GM18505 (cell line): ENCODE data around the gene RXFP3.

Experiments used
- ATAC-seq: cut with Tn5 transposase; IDR thresholded peaks from one replicate; pipeline ENCODE4 v1.9.1; 2021; ENCODE audit not compliant: unreplicated experiment
- POLR2A ChIP-seq: IDR thresholded peaks from 4 replicates; pipeline ENCODE4 v1.6.1; 2011; ENCODE audit warnings: borderline replicate concordance; ENCODE audit not compliant: insufficient read depth, insufficient read length; ENCODE audit errors: extremely low read depth

Gene RXFP3

DNA sequence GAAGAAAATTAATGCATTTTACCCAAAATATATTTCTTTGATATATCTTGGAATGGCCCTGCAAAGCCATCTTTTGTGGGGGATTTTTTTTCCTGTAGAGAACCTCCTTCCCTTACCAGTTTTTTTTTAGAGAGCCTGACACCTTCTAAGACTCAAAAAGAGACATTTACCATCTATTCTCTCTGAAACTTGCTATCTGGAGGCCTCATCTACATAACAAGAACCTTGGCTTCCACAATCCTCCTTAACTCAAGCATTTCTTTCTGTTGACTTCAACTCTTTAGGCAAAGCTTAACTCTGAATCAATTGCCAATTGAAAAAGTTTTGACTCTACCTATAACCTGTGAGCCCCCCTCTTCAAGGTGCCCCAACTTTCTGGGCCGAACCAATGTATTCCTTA lies 42.1 kb downstream of the RXFP3 start:
- no peak for TF ChIP-seq POLR2A
- ATAC-seq, result no peak

DNA sequence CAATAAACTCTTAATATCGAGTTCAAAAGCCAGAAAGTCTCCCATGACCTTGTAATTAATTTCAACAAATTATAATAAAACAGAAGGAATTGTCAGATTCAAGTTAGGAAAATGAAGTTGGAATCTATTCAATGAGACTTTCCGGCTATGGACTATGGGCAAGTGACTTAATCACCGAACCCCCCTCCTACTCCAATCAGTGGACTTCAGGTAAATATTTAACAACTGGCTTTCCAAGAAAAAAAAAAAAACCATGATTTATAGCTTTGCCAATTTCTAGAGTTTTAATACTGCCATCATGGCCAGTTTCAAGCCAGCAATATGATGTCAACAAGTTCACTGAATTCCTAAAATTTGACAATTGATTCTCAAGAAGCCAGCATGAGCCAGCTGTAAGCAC lies 43.8 kb downstream of the RXFP3 start:
- no peak for TF ChIP-seq POLR2A
- ATAC-seq, result no peak

DNA sequence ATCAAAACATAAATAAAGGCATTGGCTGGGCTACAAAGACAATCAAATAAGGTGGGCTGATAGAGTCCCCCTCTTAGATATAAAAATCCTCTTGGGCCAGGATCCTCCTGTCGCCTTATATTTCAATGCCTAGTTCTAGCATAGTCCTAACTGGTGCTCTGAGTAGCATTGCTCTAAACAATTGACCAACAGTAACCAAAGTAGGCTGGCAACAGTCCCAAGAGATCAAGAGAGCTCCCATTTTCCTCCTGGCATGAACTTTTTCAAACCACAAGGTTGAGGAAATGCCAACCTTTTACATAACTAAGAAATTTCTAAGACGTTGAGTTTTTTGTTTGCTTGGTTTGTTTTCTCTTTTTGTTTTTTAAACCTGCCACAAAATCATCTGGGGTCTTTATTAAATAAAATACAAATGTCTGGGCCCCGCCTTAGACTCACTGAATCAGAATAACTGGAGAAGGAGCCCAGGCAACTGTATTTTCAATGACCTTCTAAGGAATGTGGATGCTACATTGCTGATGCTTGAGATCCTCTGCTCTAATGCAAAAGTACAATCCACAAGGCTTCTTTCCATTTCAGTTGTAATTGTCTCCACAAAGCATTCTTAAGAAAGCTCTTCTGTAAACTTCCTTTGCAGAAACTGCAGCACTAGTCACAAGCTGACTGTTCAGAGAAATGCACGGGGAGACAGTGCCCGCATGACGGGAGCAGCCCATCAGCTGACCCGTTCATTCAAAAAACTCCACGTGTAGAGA lies 45.4 kb downstream of the RXFP3 start:
- no peak for ATAC-seq

DNA sequence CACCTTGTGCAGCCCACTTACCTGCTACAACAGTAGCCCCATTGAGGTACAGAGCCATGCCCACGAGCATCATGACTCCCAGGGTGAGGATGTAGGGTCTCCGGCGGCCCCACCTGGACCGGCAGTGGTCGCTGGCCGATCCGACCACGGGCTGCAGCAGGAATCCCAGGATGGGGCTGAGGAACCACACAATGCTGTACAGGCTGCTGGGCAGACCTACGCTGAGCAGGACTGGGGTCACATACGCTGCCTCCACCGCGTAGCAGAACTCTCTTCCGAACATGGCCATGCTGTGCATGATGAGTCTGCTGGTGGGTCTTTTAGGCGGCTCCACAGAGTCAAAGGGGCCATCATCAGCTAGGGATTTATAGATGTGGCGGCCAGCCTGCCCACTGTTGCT lies 48.0 kb downstream of the RXFP3 start:
- no peak for ATAC-seq
- no peak for TF ChIP-seq POLR2A

More for the DNA sequence above, 45.4 kb downstream of the RXFP3 start:
- no peak for TF ChIP-seq POLR2A

DNA sequence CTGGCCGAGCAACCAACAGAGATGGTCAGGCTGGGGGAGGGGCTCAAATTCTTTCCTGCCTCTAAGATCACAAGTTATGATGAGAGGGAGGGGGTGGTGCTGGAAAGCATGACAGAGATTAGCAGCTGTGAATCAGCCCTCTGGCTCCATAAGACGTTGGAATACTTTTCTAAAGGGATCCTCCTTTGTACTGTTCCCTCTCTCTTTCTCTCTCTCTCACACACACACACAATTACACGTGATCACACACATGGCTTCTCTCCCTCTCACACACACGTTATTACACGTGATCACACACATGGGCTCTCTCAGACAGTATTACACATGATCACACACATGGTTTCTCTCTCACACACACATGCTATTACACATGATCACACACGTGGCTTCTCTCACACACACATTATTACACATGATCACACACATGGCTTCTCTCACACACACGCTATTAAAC lies 48.5 kb downstream of the RXFP3 start, which contains the start of gene SLC45A2:
TSS of gene SLC45A2 (minus strand) at position 23 of the 454 bp plus-strand sequence. CDS start 110 bp downstream, outside the sequence.
- TF ChIP-seq POLR2A, result no peak
- no peak for ATAC-seq

DNA sequence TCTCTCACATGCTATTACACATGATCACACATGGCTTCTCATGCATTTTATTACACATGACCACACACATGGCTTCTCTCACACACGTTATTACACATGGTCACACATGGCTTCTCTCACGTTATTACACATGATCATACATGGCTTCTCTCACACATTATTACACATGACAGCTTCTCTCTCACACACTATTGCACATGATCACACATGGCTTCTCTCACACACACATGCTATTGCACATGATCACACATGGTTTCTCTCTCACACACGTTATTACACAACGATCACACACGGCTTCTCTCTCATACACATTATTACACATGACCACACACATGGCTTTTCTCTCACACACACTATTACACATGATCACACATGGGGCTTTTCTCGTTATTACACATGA lies 49.3 kb downstream of the RXFP3 start:
- no peak for TF ChIP-seq POLR2A

More for the DNA sequence above, 49.3 kb downstream of the RXFP3 start:
- no peak for ATAC-seq
